GM20000 (cell line): ENCODE results near the gene SLC25A29.

Experiments used
- DNase-seq: peaks from one replicate; pipeline ENCODE4 v3.0.0; 2012; ENCODE audit warnings: low spot score
- CTCF ChIP-seq: IDR thresholded peaks from 2 replicates; pipeline ENCODE4 v1.5.1; 2012; ENCODE audit warnings: mild to moderate bottlenecking, control low read depth; ENCODE audit errors: extremely low read depth, missing control alignments

The SLC25A29 gene

GRCh38 chr14:100322138-100322957 is 16.1 kb upstream of the SLC25A29 start:
- no peak for TF ChIP-seq CTCF
- DNase-seq, result no peak

GRCh38 chr14:100321473-100322137 is 15.4 kb upstream of the SLC25A29 start:
- DNase-seq, result no peak
- TF ChIP-seq CTCF, result no peak

GRCh38 chr14:100320157-100320856 is 14.1 kb upstream of the SLC25A29 start:
- no peak for TF ChIP-seq CTCF
- no peak for DNase-seq

- DNase-seq, result peak; percentile 85
Observed at GRCh38 chr14:100317912-100318808, 11.9 kb upstream of the SLC25A29 start.

GRCh38 chr14:100317389-100317788 is 11.1 kb upstream of the SLC25A29 start:
- TF ChIP-seq CTCF, result no peak

More at GRCh38 chr14:100317912-100318808, 11.9 kb upstream of the SLC25A29 start:
- peak; percentile 79 for TF ChIP-seq CTCF

GRCh38 chr14:100314724-100315123 is 8.5 kb upstream of the SLC25A29 start:
- no peak for TF ChIP-seq CTCF
- no peak for DNase-seq

More at GRCh38 chr14:100317389-100317788, 11.1 kb upstream of the SLC25A29 start:
- DNase-seq, result no peak
